Esophagus squamous epithelium (tissue), 4 donors: ENCODE data around the gene INKA2.

ENCODE experiments used
- CTCF ChIP-seq, 6 experiments: fragments of 450-650 bp in 4 of 6; fragments of 200-600 bp in 2 of 6; sonication (generic) in 2 of 6; IDR thresholded peaks; one replicate each; pipeline ENCODE4 v1.5.1; 2016 to 2019; ENCODE audit warnings: antibody characterized with exemption in 6 of 6, mild to moderate bottlenecking in 4 of 6, moderate library complexity in 4 of 6
- POLR2A ChIP-seq, 4 donors: fragments of 450-650 bp; IDR thresholded peaks; one replicate each; pipeline ENCODE4 v1.6.1; 2017; ENCODE audit warnings: antibody characterized with exemption in 4 of 4, mild to moderate bottlenecking in 4 of 4, moderate library complexity in 3 of 4

GRCh38 chr1:111709986-111710385, 29.2 kb downstream of the INKA2 start:
- no peak for TF ChIP-seq CTCF (IDR thresholded peaks at IDR 0.05)
- TF ChIP-seq POLR2A (IDR thresholded peaks at IDR 0.05), result no peak
